Astrocyte of the spinal cord (primary cell): ENCODE results near the gene SEC24C.

Experiments
- DNase-seq: peaks from one replicate; pipeline ENCODE4 v3.0.0; 2011; ENCODE audit warnings: low read depth, low spot score
- H3K4me3 ChIP-seq: 2 replicates; pipeline ENCODE4 v1.5.1; 2011; ENCODE audit warnings: low read depth, mild to moderate bottlenecking, low read length, moderate library complexity
- CTCF ChIP-seq: IDR thresholded peaks from 2 replicates; pipeline ENCODE4 v1.5.1; 2012; ENCODE audit warnings: low read depth, mild to moderate bottlenecking, low read length, inconsistent platforms
- in situ Hi-C: cut with HindIII; loops from 2 replicates; pipeline ENCODE4 v1.10.0; 2017; ENCODE audit warnings: low sequenced_read_pairs

SEC24C gene

DNA sequence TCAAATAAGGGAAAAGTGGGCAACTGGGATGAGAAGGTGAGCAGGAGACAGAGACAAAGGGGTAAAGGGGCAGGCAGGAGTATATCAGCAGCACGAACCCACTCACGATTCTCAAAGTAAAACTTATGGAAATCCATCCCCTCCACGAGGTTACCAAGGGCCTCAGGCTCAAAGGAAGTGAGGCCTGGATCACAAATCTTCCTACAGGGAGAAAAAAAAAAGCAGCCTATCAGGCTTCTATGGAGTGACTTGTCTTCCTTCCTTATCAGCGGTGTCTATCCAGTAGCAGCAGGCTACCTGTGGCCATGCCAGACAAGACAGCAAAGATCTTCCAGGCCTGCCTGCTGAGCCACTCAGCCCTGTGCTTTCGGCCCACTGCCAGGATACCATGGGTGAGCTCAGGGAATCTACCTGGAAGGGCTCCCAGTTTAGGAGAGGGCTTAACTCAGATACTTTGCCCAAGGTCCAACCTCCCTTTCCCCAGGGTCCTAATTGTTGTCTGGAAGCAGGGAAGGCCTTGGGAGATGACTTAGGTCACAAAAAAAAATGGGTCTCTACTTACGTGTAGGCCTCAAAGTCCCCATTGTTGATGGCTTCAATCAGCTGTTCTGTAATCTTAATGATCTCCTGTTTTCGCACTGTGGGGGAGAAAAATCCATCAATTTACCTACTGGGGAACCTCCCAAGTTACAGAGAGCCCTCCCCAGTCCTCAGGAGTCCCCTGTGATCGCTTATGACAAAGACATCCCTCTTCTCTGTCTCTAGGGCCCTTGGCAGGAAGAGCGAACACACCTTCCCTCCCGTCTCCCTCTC, 73.0 kb downstream of the SEC24C start:
- in situ Hi-C loops, result no loop called here
- H3K4me3 ChIP-seq, result no peak overlapping the region
- DNase-seq, result no peak
- TF ChIP-seq CTCF, result no peak

- TF ChIP-seq CTCF, result no peak
- no peak for DNase-seq
- H3K4me3 ChIP-seq, result no peak overlapping the region
- in situ Hi-C loops, result no loop called here
Measured at GRCh38 chr10:73817826-73818225, 73.7 kb downstream of the SEC24C start.

GRCh38 chr10:73818402-73818801, 74.2 kb downstream of the SEC24C start:
- no peak overlapping the region for H3K4me3 ChIP-seq
- no peak for DNase-seq
- peak; percentile 13 for TF ChIP-seq CTCF
- in situ Hi-C loops, result no loop called here

- TF ChIP-seq CTCF, result no peak
- no peak for DNase-seq
- no peak overlapping the region for H3K4me3 ChIP-seq
- in situ Hi-C loops, result no loop called here
Measured at GRCh38 chr10:73819081-73819480, 74.9 kb downstream of the SEC24C start.

GRCh38 chr10:73819513-73820093, 75.4 kb downstream of the SEC24C start:
- no peak overlapping the region for H3K4me3 ChIP-seq
- TF ChIP-seq CTCF, result peak; percentile 4
- in situ Hi-C loops, result no loop called here
- no peak for DNase-seq
